Aorta (tissue), 5 donors: Measurements from ENCODE around the gene PPP2R3B. TPM values are rescaled to one million over a fixed set of nuclear protein-coding genes. Genes with fewer than 3 reads are reported as not detected.

Source experiments
- ATAC-seq: fragments of 200-7000 bp; cut with Tn5 transposase; one replicate; pipeline ENCODE4 v1.9.1; 2022; ENCODE audit warnings: moderate library complexity; ENCODE audit not compliant: low FRiP score
- DNase-seq, 2 donors: peaks; one replicate each; pipeline ENCODE4 v3.0.0-alpha.2; 2020
- H3K27ac ChIP-seq, 2 donors: one replicate each; pipeline ENCODE4 v1.5.1; 2013; ENCODE audit warnings: low read length in 2 of 2, mild to moderate bottlenecking in 2 of 2, moderate library complexity in 2 of 2, control low read depth in 1 of 2, inconsistent platforms in 1 of 2, low read depth in 1 of 2
- H3K27me3 ChIP-seq, 2 donors: one replicate each; pipeline ENCODE4 v1.6.1; 2013; ENCODE audit warnings: control low read depth in 1 of 2, low read length in 1 of 2, mild to moderate bottlenecking in 1 of 2, moderate library complexity in 1 of 2; ENCODE audit not compliant: insufficient read depth in 2 of 2, control insufficient read depth in 1 of 2
- H3K36me3 ChIP-seq, 2 donors: one replicate each; pipeline ENCODE4 v1.6.1; 2013; ENCODE audit warnings: control low read depth in 1 of 2, low read length in 1 of 2, mild to moderate bottlenecking in 1 of 2; ENCODE audit not compliant: insufficient read depth in 2 of 2, control insufficient read depth in 1 of 2
- H3K4me1 ChIP-seq, 2 donors: one replicate each; pipeline ENCODE4 v1.6.1; 2013; ENCODE audit warnings: low read length in 2 of 2, control low read depth in 1 of 2, mild to moderate bottlenecking in 1 of 2, moderate library complexity in 1 of 2; ENCODE audit not compliant: insufficient read depth in 2 of 2, control insufficient read depth in 1 of 2
- H3K4me3 ChIP-seq, 2 donors: one replicate each; pipeline ENCODE4 v1.5.1; 2013; ENCODE audit warnings: low read length in 2 of 2, control low read depth in 1 of 2, mild to moderate bottlenecking in 1 of 2
- H3K9me3 ChIP-seq: one replicate; pipeline ENCODE4 v1.6.1; 2013; ENCODE audit warnings: mild to moderate bottlenecking, low read length; ENCODE audit not compliant: control insufficient read depth
- WGBS, 2 donors: extraction: QIAGEN DNeasy Blood & Tissue Kit; methylation state at CpG; one replicate each; pipeline ENCODE4 v1.1.7; 2013; 5-methylcytosine and 5-hydroxymethylcytosine counted together
- intact Hi-C, 2 donors: fragments of 100-400 bp; cut with DNase I; formaldehyde crosslinking; loops; one replicate each; pipeline versions ENCODE4 v1.14.2 to v1.15.0; 2022
- polyA plus RNA-seq, 2 donors: library from polyadenylated mRNA; stranded (reverse); fragments of 200-250 nt; gene quantifications; one replicate each; pipeline ENCODE4 v1.2.3, GENCODE V29; 2013
- total RNA-seq, 2 donors: library from RNA; stranded (reverse); fragmentation: NEBNext Ultra II Directional; extraction: Animal tissue kit (Norgen Biotek cat#: 25700); gene quantifications; one replicate each; pipeline ENCODE4 v1.2.1, GENCODE V29; 2021
- donor health status: healthy with polysubstance abuse.
- donor health status: Bipolar disorder and iron deficiency.
- donor health status: DM: no; HTN: no; CAD: no.
- donor health status: DM: no; HTN: no; CAD: no.
- donor health status: DM: yes; HTN: yes; CAD: no.

PPP2R3B gene
- total and polyA plus RNA-seq, 4 donors, result 3.1 to 41.8 (median 13.4) TPM

GRCh38 chrX:413322-414201 is 26.9 kb upstream of the PPP2R3B start:
- intact Hi-C loops, result no loop called here
- WGBS, 2 donors, result 3 to 4% methylated on average over 47 of the region's 47 CpGs
- H3K27me3 ChIP-seq, result no peaks in the 10 kb centered on the region
- H3K36me3 ChIP-seq, result no peaks in the 10 kb centered on the region
- H3K4me1 ChIP-seq, result no peaks in the 10 kb centered on the region
- peak; percentile 54 to 83 for DNase-seq
- peak overlapping the region in 1 of 2 donors; percentile 14 for H3K27ac ChIP-seq
- peak; percentile 46 for ATAC-seq
- peak overlapping the region; percentile 2 to 3 for H3K4me3 ChIP-seq
- no peaks in the 10 kb centered on the region for H3K9me3 ChIP-seq

- no peak for ATAC-seq
- H3K36me3 ChIP-seq, result no peaks in the 10 kb centered on the region
- H3K9me3 ChIP-seq, result no peaks in the 10 kb centered on the region
- no peaks in the 10 kb centered on the region for H3K4me1 ChIP-seq
- no peaks in the 10 kb centered on the region for H3K27me3 ChIP-seq
- intact Hi-C loops, result no loop called here
- H3K4me3 ChIP-seq, result no peak overlapping the region
- 94 to 95% methylated on average over 17 of the region's 17 CpGs for WGBS, 2 donors
- no peak overlapping the region for H3K27ac ChIP-seq
- no peak for DNase-seq
These were observed 23.6 kb upstream of the PPP2R3B start for GRCh38 chrX:410296-410695.

- H3K36me3 ChIP-seq, result no peaks in the 10 kb centered on the region
- no peak for ATAC-seq
- H3K4me3 ChIP-seq, result no peak overlapping the region
- WGBS, 2 donors, result 93 to 94% methylated on average over 5 of the region's 5 CpGs
- no peaks in the 10 kb centered on the region for H3K27me3 ChIP-seq
- no peak for DNase-seq
- H3K4me1 ChIP-seq, result no peaks in the 10 kb centered on the region
- intact Hi-C loops, result no loop called here
- H3K27ac ChIP-seq, result no peak overlapping the region
- no peaks in the 10 kb centered on the region for H3K9me3 ChIP-seq
These were observed 18.4 kb upstream of the PPP2R3B start for GRCh38 chrX:405149-405548.

- H3K36me3 ChIP-seq, result no peaks in the 10 kb centered on the region
- intact Hi-C loops, result no loop called here
- H3K4me1 ChIP-seq, result no peaks in the 10 kb centered on the region
- no peak for DNase-seq
- no peaks in the 10 kb centered on the region for H3K27me3 ChIP-seq
- H3K9me3 ChIP-seq, result no peaks in the 10 kb centered on the region
- H3K27ac ChIP-seq, result no peak overlapping the region
- H3K4me3 ChIP-seq, result no peak overlapping the region
- ATAC-seq, result no peak
- WGBS, 2 donors, result 60 to 73% methylated on average over 10 of the region's 10 CpGs
These were observed 17.9 kb upstream of the PPP2R3B start for GRCh38 chrX:404656-405055.

GRCh38 chrX:402857-403256 is 16.1 kb upstream of the PPP2R3B start:
- no peak for DNase-seq
- ATAC-seq, result no peak
- Histone ChIP-seq H3K36me3 (no peaks in the 10 kb centered on the region), H3K4me1 (no peaks in the 10 kb centered on the region), H3K9me3 (no peaks in the 10 kb centered on the region), H3K4me3 (no peak overlapping the region), H3K27me3 (no peaks in the 10 kb centered on the region), H3K27ac (no peak overlapping the region)
- 89% methylated on average over 12 of the region's 12 CpGs for WGBS, 2 donors
- intact Hi-C loops, result no loop called here

- no peak for ATAC-seq
These were observed 13.6 kb upstream of the PPP2R3B start for GRCh38 chrX:400258-400657.

GRCh38 chrX:397575-397974 is 10.9 kb upstream of the PPP2R3B start:
- no peak for DNase-seq
- Histone ChIP-seq H3K4me1 (no peaks in the 10 kb centered on the region), H3K4me3 (no peak overlapping the region), H3K9me3 (no peaks in the 10 kb centered on the region), H3K36me3 (no peaks in the 10 kb centered on the region), H3K27ac (no peak overlapping the region), H3K27me3 (no peaks in the 10 kb centered on the region)
- intact Hi-C loops, result no loop called here
- WGBS, 2 donors, result 11 to 13% methylated on average over 20 of the region's 20 CpGs
- no peak for ATAC-seq

More at GRCh38 chrX:400258-400657, 13.6 kb upstream of the PPP2R3B start:
- no peaks in the 10 kb centered on the region for H3K9me3 ChIP-seq
- no peaks in the 10 kb centered on the region for H3K36me3 ChIP-seq
- no peak overlapping the region for H3K4me3 ChIP-seq
- H3K27me3 ChIP-seq, result no peaks in the 10 kb centered on the region
- no peaks in the 10 kb centered on the region for H3K4me1 ChIP-seq
- H3K27ac ChIP-seq, result no peak overlapping the region
- intact Hi-C loops, result no loop called here
- no peak for DNase-seq
- 63 to 66% methylated on average over 15 of the region's 15 CpGs for WGBS, 2 donors

- no peaks in the 10 kb centered on the region for H3K27me3 ChIP-seq
- H3K4me1 ChIP-seq, result no peaks in the 10 kb centered on the region
- DNase-seq (no peak), ATAC-seq (no peak)
- no peak overlapping the region for H3K27ac ChIP-seq
- no peaks in the 10 kb centered on the region for H3K36me3 ChIP-seq
- H3K9me3 ChIP-seq, result no peaks in the 10 kb centered on the region
- no peak overlapping the region for H3K4me3 ChIP-seq
- intact Hi-C loops, result no loop called here
- 94 to 97% methylated on average over 7 of the region's 7 CpGs for WGBS, 2 donors
These were observed 8.1 kb upstream of the PPP2R3B start for GRCh38 chrX:394830-395229.

- Histone ChIP-seq H3K36me3 (no peaks in the 10 kb centered on the region), H3K27ac (no peak overlapping the region), H3K27me3 (no peaks in the 10 kb centered on the region), H3K4me1 (no peaks in the 10 kb centered on the region), H3K9me3 (no peaks in the 10 kb centered on the region), H3K4me3 (no peak overlapping the region)
- DNase-seq, result no peak
- intact Hi-C loops, result no loop called here
- 87 to 92% methylated on average over 7 of the region's 7 CpGs for WGBS, 2 donors
- no peak for ATAC-seq
These were observed 5.8 kb upstream of the PPP2R3B start for GRCh38 chrX:392575-392846.
